H4 (cell line): Measurements from ENCODE around the gene MCUB. TPM values are rescaled to one million over a fixed set of nuclear protein-coding genes. Genes with fewer than 3 reads are reported as not detected.
A peak's percentile ranks its signal among the peaks of the same experiment; 100 is the strongest.

Experiments
- DNase-seq: peaks from one replicate; pipeline ENCODE4 v3.0.0-alpha.2; 2015; ENCODE audit warnings: low spot score
- total RNA-seq: library from RNA; depleted of rRNA; stranded (reverse); fragments of >200 nt; shearing (Covaris generic); gene quantifications from 2 replicates; pipeline ENCODE4 v1.2.3, GENCODE V29; 2014

Gene MCUB
- total RNA-seq, 1 experiment from 2014 or later, result 11.1 TPM

DNA sequence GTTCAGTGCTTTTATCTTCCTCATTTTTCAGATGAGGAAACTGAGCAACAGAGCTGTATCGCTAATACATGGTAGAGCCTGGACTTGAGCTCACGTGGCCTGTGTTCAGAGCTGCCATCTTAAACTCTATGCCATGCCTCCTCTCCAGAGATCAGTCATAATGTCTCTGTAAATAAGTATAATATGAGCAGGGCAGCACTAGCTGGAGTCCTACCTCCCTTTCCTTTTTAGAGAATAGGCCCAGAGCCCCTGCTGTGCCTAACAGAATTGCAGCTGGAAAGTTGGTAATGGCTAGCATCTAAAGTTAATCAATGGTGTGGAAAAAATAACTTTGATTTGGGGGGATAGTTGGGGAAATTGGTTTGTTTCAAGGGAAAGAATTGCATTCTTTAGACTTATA, 122.8 kb downstream of the MCUB start:
- DNase-seq, result no peak

DNA sequence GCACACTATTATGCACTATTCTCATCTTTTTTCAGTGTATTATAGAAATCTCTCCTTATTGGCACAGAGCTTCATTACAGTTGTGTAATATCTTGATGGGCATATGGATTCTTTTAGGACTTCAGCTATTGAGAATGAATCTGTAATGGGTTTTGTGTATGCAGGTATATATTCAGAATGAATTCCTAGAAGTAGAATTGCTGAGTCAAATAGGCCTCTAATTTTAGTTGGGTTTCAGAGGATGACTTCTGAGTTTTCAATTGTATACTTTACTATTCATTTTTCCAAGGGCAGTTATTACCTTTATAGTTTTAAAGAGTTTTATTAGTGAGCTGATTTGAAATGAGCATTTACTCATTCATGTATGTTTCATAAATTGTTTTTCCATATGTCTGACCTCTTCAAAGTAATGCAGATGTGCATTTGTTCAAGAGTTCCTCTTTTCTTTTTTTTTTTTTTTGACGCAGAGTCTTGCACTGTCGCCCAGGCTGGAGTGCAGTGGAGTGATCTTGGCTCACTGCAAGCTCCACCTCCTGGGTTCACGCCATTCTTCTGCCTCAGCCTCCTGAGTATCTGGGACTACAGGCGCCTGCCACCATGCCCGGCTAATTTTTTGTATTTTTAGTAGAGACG, 123.7 kb downstream of the MCUB start:
- no peak for DNase-seq

- DNase-seq, result no peak
Measured at GRCh38 chr4:109684727-109685126, 124.7 kb downstream of the MCUB start.

- DNase-seq, result no peak
Measured at GRCh38 chr4:109690690-109691410, 130.8 kb downstream of the MCUB start.

- DNase-seq, result no peak
Measured at GRCh38 chr4:109691411-109691920, 131.4 kb downstream of the MCUB start.

- no peak for DNase-seq
Measured at GRCh38 chr4:109698656-109699055, 138.6 kb downstream of the MCUB start.

- no peak for DNase-seq
Measured at GRCh38 chr4:109699553-109700225, 139.6 kb downstream of the MCUB start.

DNA sequence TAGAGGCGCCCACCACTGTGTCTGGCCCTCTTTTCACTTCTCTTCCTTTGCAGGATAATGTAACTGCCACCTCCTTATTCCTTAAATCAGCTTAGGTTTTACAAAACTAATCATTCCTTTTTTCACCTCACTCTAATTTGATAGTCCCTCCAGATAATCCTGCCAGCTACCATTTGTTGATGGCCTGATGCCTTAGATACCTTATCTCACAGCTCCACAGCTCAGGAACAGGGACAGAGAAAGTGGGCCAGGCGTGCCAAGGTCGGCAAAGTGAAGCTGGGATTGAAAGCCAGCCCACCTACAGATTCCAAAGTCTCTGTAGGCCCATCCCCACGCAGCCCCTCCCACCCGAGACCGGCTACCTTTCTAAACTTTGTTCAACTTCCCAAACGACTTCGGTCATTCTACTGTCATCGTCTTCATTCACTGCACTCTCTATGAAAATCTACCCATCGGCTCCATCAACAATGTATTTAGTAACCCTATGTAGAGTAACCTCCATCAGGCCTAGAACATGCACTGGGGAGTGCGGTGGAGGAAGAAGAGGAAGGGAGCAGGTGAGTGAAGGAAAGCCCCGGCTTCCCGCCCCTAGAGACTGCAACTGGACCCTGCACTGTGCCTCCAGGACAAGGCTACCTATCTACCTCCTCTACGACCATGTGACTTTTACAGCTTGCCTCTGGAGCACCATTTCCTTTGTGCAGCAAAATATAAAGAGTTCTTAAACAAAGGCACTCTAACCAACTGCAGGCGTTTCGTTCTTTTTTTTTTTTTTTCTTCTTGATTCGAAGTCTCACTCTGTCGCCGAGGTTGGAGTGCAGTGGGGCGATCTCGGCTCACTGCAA, 141.7 kb downstream of the MCUB start:
- DNase-seq, result no peak

DNA sequence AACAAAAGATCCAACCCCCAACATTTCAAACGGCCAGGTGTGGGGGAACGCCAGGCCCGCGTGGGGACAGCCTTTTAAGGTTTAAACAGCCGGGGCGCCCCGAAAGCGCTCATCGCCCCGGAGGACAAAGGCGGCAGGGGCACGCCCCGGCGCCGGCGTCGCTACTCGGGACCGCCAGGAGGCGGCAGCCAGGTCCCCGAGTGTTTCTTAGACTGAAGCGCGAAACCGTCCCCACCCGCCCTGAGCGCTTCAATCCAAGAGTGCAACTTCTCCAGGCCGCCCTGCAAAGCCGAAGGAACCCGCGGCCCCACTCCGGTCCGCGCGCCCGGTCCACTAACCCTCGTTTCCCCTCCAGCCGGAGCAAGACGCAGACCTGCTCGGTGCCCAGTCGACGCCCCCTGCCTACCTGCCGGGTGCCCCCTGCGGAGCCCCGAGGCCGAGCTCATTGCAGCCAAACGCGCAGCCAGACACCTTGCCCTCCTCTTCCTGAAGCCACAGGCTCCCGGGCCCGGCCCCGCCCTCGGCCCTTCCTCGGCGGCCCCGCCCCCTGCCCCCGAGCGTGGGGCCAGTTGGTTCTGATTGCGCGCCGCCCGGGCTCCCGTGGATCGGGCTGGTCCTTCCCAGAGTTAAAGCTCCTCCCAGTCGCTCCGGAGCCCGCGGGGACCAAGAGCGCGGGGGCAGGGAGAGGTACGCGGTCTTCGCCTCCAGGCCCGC, 143.1 kb downstream of the MCUB start, which contains the start of gene CASP6:
TSS of gene CASP6 (minus strand) at position 496 of the 714 bp plus-strand sequence. CDS start at position 446, 50 bp downstream.
- peak; percentile 43 for DNase-seq

GRCh38 chr4:109703664-109704361, 143.8 kb downstream of the MCUB start:
- no peak for DNase-seq

- DNase-seq, result no peak
Measured at GRCh38 chr4:109708435-109708834, 148.4 kb downstream of the MCUB start.

- no peak for DNase-seq
Measured at GRCh38 chr4:109708990-109709389, 148.9 kb downstream of the MCUB start.

DNA sequence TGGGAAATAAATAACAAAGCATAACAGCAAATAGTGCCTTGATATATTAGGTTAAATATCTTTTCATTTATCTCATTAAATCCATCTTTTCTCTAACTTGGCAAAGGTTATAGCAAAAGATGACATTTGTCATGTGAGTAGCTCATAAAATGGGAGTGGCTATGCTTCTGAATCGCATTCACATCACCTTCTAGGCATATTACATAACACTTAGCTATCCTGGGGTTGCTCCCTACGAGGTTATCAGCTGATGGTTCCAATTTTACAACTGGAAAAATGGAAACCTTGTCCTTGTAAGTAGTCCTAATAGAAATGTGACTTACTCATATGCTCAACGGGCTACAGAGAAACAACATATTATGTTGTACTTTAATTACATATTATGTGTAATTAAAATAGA, 153.5 kb downstream of the MCUB start:
- DNase-seq, result no peak

DNA sequence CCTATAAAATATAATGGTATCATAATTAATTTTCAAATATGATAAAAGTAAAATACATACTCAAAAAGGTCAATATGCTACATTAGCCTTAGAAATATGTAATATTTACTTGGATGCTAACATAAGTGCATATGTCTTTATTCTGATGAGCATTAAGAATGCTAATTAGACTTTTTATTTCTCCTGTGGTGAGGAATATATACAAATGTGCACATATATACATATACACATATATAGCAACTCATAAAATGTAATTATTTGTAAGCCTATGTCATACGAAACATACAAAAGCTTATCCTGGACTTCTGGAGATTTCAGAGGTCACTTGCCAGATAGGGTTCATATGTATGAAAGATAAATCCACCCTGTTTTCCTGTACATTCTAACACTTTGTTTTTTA, 158.7 kb downstream of the MCUB start:
- no peak for DNase-seq

DNA sequence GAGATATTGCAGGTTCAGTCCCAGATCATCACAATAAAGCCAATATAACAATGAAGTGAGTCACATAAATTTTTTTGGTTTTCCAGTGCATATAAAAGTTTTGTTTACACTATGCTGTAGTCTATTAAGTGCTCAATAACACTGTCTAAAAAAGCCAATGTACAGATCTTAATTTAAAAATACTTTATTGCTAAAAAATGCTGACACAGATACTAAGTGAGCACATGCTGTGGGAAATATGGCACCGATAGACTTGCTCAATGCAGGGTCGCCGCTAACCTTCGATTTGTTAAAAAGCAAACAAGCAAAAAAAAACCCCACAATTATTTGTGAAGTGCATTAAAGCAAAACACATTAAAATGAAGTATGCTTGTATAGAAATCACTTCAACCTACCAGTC, 159.6 kb downstream of the MCUB start:
- DNase-seq, result no peak

DNA sequence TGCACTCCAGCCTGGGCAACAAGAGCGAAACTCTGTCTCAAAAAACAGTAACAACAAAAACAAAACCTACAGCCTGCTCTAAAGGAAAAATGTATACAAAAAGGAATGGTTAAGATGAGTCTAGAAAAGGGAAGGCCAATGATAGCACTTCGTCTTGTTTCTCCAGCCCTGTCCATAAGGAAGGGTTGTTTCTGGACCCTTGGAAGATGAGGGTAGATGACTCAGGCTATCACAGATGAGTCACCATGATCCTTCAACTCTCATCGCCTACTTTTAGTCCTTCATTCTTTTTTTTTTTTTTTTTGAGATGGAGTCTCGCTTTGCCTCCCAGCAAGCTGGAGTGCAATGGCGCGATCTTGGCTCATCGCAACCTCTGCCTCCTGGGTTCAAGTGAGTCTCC, 161.0 kb downstream of the MCUB start:
- no peak for DNase-seq

DNA sequence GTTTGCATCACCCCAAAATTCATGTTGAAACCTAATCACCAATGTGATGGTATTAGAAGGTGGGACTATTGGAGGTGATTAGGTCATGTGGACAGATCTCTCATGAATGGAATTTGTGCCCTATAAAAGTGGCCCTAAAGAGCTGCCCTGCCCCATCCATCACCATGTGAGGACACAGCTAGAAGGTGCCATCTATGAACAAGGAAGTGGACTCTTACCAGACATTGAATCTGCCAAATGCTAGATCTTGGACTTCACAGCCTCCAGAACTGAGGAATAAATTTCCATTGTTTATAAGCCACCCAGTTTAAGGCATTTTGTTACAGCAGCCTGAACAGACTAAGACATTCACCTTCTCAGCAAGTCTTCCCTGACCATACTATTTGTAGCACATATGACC, 162.3 kb downstream of the MCUB start:
- no peak for DNase-seq

DNA sequence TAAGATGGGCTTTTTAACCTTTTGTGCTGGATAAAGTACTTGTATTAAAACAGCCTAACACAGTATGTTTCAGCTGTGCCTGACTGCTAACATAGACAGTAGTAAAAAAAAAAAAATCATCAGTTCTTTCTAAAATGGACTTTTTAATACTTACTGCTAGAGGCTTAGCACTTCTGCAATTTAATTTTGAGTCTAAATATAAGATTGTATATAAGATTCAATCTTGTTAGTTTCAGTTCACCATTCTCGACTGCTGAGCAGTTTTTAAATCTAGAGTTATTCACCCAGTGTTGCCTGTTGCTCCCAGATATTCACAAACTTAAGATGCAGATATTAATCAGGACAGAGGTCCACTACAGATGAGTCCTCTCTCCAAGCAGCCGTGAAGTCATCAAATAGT, 163.1 kb downstream of the MCUB start:
- DNase-seq, result no peak

DNA sequence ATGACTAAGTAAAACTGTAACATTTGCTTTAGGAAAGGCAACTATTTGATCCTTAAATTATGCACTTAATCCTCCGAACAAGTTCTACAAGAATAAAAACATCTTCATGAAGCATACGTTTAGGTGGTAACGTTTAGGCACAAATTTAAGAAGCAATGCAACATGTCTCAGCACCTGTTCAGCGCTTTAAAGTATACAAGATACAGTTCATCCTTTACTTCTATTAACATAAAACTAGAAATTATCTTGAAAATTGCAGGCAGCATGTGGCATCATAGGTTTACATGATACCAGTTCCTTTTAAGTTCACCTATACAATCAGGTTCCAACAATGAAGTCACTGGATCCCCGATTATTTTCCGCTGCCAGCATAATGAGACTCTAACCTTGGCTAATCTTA, 168.3 kb downstream of the MCUB start:
- DNase-seq, result no peak

DNA sequence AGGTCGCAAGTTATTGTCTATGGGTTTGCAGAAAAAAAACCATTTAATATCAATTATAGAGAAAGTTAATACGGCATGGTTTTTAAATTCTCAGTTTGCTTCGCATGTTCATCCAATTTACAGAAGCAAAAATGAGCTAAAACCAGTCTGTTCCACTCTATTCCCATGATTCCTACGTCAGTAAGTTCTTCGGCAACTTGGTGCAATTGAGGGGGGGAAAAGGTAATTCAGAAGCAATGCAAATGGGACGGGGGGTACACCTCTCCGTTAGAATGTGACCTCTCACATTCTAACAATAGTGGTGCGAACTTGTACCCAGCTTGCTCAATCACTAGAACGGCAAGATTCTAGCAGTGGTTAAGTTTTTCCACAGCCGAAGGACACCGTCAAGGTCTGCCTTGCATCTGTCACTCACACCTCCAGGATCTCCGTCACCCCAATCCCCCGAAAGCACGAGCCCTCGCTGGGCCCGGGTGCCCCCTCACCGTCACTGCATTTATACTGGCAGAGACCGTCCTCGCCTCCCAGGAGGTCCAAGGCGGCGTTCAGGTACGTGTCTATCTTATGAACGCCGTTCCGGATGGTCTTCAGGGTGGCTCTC, 169.2 kb downstream of the MCUB start:
- DNase-seq, result peak; percentile 8
